Osteocyte (in vitro differentiated cells): ENCODE data around the gene HK3. TPM values are rescaled to one million over a fixed set of nuclear protein-coding genes. Genes with fewer than 3 reads are reported as not detected.

Experiments used
- DNase-seq: peaks from one replicate; pipeline ENCODE4 v3.0.0; 2021; ENCODE audit warnings: mixed read lengths; ENCODE audit not compliant: unreplicated experiment; ENCODE audit errors: extremely low spot score
- H3K27ac Mint-ChIP-seq: one replicate; pipeline ENCODE4 v1.8.0; 2021; ENCODE audit warnings: mild to moderate bottlenecking, mixed read lengths; ENCODE audit not compliant: unreplicated experiment
- H3K27me3 Mint-ChIP-seq: one replicate; pipeline ENCODE4 v1.8.0; 2021; ENCODE audit warnings: mixed read lengths; ENCODE audit not compliant: unreplicated experiment
- H3K36me3 Mint-ChIP-seq: one replicate; pipeline ENCODE4 v1.8.0; 2021; ENCODE audit warnings: mixed read lengths; ENCODE audit not compliant: unreplicated experiment
- H3K4me1 Mint-ChIP-seq: one replicate; pipeline ENCODE4 v1.8.0; 2021; ENCODE audit warnings: mixed read lengths; ENCODE audit not compliant: unreplicated experiment
- H3K4me3 Mint-ChIP-seq: one replicate; pipeline ENCODE4 v1.8.0; 2021; ENCODE audit warnings: mild to moderate bottlenecking, moderate library complexity, mixed read lengths; ENCODE audit not compliant: unreplicated experiment
- H3K9me3 Mint-ChIP-seq: one replicate; pipeline ENCODE4 v1.8.0; 2021; ENCODE audit warnings: mixed read lengths; ENCODE audit not compliant: unreplicated experiment
- CTCF ChIP-seq: fragments of 200-600 bp; sonication (generic); IDR thresholded peaks from 2 replicates; pipeline ENCODE4 v1.5.0; 2021; ENCODE audit warnings: antibody characterized with exemption, mild to moderate bottlenecking, moderate library complexity
- total RNA-seq: library from RNA; stranded (reverse); gene quantifications from 2 replicates; pipeline ENCODE4 v1.2.1, GENCODE V29; 2021

Gene HK3
- total RNA-seq, 1 donor from 2014 or later = not detected

GRCh38 chr5:176900780-176901204 is 1.6 kb upstream of the HK3 start:
- Mint-ChIP-seq H3K4me3 (no peak overlapping the region), H3K27ac (no peak overlapping the region), H3K4me1 (no peaks in the 10 kb centered on the region)

GRCh38 chr5:176899946-176900779 is 1.0 kb upstream of the HK3 start:
- Mint-ChIP-seq H3K27me3 (no peaks in the 10 kb centered on the region), H3K27ac (no peak overlapping the region), H3K4me1 (no peaks in the 10 kb centered on the region), H3K4me3 (no peak overlapping the region), H3K36me3 (peaks cover 29% of the 10 kb centered on the region), H3K9me3 (no peaks in the 10 kb centered on the region)
- no peak for DNase-seq
- TF ChIP-seq CTCF = no peak

More at GRCh38 chr5:176900780-176901204, 1.6 kb upstream of the HK3 start:
- no peak for TF ChIP-seq CTCF
- Mint-ChIP-seq H3K36me3 (peaks cover 35% of the 10 kb centered on the region), H3K9me3 (no peaks in the 10 kb centered on the region), H3K27me3 (no peaks in the 10 kb centered on the region)
- no peak for DNase-seq

- no peak for TF ChIP-seq CTCF
- Mint-ChIP-seq H3K36me3 (peaks cover 10% of the 10 kb centered on the region), H3K27me3 (peaks cover 10% of the 10 kb centered on the region), H3K4me3 (no peak overlapping the region), H3K9me3 (no peaks in the 10 kb centered on the region), H3K4me1 (no peaks in the 10 kb centered on the region), H3K27ac (no peak overlapping the region)
- no peak for DNase-seq
Observed at GRCh38 chr5:176897263-176897662, 1.9 kb downstream of the HK3 start.

GRCh38 chr5:176895831-176896230 is 3.3 kb downstream of the HK3 start:
- peaks cover 3% of the 10 kb centered on the region for H3K36me3 Mint-ChIP-seq
- DNase-seq = no peak
- H3K4me3 Mint-ChIP-seq = no peak overlapping the region
- peaks cover 18% of the 10 kb centered on the region for H3K27me3 Mint-ChIP-seq
- TF ChIP-seq CTCF = no peak
- H3K9me3 Mint-ChIP-seq = no peaks in the 10 kb centered on the region
- H3K27ac Mint-ChIP-seq = no peak overlapping the region
- H3K4me1 Mint-ChIP-seq = no peaks in the 10 kb centered on the region

GRCh38 chr5:176894298-176894697 is 4.8 kb downstream of the HK3 start:
- Mint-ChIP-seq H3K27me3 (peaks cover 18% of the 10 kb centered on the region), H3K9me3 (no peaks in the 10 kb centered on the region), H3K4me3 (no peak overlapping the region), H3K4me1 (no peaks in the 10 kb centered on the region), H3K36me3 (no peaks in the 10 kb centered on the region), H3K27ac (no peak overlapping the region)
- no peak for DNase-seq
- TF ChIP-seq CTCF = no peak
